ENCODE measurements around the gene OLR1.
"Not testable (repeated sequence)": the region's sequence is repeated elsewhere in the genome, so short reads cannot be mapped to it uniquely, and the experiment has no call there.

The OLR1 gene

DNA sequence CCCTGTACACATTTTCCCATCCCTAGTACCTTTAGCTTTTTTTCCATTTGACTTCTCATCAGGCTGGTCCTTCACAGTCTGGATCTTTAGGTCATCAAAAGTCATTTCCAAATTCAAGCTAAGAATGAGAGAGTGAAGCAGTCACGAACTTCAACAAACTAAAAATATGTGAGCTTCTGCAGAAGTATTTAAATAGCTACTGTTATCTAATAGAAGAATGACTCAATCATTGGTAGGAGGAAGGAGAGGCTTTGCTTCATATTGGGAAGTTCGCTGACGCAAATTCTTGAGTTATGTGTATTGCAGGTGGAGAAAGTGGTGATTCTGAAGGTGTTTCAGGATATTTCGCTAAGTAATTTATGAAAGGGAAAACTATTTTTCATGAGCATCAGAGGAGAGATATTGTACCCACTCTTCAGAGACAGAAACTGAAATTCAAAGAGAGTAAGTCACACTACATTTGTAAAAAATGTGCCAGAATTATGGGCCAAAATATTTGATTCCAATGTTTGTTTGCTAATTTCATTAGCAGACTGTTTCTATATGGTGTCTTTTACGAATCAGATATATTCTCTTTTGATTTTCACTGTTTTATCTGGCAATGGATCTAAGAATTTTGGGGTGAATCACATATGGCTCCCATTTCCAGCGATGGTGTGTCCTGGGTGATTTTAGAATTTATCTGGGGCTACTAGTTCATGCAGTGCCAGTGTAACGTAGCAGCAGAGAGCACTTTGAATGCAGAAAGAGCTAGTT is at the start of gene OLR1:
Gene OLR1, minus strand, starts transcription at position 160 of the 756 bp plus-strand sequence. Its CDS starts 55 bp downstream, at position 105.
- Mint-ChIP-seq H3K36me3 (ENCODE audit: low read depth) (no peaks in the 10 kb centered on the region), H3K9me3 (no peaks in the 10 kb centered on the region), H3K27ac (no peak within 1 kb of the TSS), H3K4me1 (no peaks in the 10 kb centered on the region), H3K4me3 (no peak within 1 kb of the TSS), H3K27me3 (ENCODE audit: low read depth) (peaks cover 7% of the 10 kb centered on the region)
- TF ChIP-seq, protein P1, sequence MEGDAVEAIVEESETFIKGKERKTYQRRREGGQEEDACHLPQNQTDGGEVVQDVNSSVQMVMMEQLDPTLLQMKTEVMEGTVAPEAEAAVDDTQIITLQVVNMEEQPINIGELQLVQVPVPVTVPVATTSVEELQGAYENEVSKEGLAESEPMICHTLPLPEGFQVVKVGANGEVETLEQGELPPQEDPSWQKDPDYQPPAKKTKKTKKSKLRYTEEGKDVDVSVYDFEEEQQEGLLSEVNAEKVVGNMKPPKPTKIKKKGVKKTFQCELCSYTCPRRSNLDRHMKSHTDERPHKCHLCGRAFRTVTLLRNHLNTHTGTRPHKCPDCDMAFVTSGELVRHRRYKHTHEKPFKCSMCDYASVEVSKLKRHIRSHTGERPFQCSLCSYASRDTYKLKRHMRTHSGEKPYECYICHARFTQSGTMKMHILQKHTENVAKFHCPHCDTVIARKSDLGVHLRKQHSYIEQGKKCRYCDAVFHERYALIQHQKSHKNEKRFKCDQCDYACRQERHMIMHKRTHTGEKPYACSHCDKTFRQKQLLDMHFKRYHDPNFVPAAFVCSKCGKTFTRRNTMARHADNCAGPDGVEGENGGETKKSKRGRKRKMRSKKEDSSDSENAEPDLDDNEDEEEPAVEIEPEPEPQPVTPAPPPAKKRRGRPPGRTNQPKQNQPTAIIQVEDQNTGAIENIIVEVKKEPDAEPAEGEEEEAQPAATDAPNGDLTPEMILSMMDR (IDR thresholded peaks at IDR 0.05; ENCODE audit: unreplicated experiment in 3 of 3): no peak

DNA sequence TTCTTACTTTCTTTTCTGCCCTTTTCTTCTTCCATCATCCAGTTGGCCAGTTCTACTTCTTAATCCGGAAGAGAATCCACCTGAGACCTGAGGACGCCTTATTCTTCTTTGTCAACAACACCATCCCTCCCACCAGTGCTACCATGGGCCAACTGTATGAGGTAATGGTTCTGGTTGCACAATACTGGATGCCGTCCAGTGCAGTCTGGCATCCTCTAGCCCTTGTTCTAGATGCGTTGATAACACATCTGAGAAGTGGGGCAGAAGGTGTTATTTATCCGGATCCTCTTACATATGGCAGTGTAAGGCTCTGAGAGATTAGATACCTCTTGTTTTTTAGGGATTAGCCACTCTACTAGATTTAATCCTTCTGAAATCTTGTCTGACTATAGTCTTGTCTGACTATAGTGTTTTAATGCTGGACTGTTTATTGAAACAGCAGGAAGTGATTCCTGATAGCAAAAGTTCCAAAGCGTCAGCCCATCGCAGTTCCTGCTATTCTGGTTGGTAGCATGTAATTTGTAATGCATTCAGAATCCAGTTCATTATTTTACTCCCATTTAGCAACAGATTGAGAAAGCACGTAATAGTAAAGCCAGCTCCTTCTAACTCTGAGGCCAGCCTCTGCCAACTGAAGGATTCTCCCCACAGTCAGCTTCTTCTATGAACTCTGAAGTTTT is 48.6 kb upstream of the OLR1 start:
- peaks cover 5% of the 10 kb centered on the region for H3K27me3 Mint-ChIP-seq (ENCODE audit: low read depth)
- no peak overlapping the region for H3K4me3 Mint-ChIP-seq
- TF ChIP-seq, protein P1 (IDR thresholded peaks at IDR 0.05; ENCODE audit: unreplicated experiment in 3 of 3): no peak
- no peak overlapping the region for H3K27ac Mint-ChIP-seq
- H3K36me3 Mint-ChIP-seq (ENCODE audit: low read depth): peaks cover 57% of the 10 kb centered on the region
- no peaks in the 10 kb centered on the region for H3K4me1 Mint-ChIP-seq
- H3K9me3 Mint-ChIP-seq: no peaks in the 10 kb centered on the region

DNA sequence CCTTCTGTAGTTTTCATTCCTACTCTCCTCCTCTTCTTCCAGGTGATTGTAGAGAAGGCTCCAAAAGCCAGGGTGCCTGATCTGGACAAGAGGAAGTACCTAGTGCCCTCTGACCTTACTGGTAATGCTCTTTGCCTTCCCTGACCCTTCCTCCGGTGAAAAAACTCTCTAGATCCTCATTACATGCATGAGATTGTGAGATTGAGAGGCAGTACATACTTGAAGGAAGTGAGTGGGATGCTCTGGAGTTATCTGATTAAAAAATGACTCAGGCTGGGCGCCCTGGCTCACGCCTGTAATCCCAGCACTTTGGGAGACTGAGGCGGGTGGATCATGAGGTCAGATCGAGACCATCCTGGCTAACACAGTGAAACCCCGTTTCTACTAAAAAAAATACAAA is 46.1 kb upstream of the OLR1 start:
- Mint-ChIP-seq H3K9me3 (no peaks in the 10 kb centered on the region), H3K27me3 (ENCODE audit: low read depth) (peaks cover 5% of the 10 kb centered on the region), H3K4me3 (no peak overlapping the region), H3K36me3 (ENCODE audit: low read depth) (peaks cover 39% of the 10 kb centered on the region), H3K27ac (no peak overlapping the region), H3K4me1 (peaks cover 19% of the 10 kb centered on the region)
- TF ChIP-seq, protein P1 (IDR thresholded peaks at IDR 0.05; ENCODE audit: unreplicated experiment in 3 of 3): no peak

DNA sequence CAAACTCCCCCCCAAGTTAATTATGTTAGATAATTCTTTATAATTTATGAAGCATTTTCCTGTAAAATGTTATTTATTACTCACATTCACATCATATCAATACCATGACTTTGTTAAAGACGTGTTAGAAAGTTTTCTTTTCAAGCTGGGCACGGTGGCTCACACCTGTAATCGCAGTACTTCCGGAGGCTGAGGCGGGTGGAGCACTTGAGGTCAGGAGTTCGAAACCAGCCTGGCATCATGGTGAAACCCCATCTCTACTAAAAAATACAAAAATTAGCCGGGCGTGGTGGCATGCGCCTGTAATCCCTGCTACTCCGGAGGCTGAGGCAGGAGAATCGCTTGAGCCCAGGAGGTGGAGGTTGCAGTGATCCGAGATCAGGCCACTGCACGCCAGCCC is 44.0 kb upstream of the OLR1 start:
- not testable (repeated sequence) for H3K27me3 Mint-ChIP-seq (ENCODE audit: low read depth); H3K27ac Mint-ChIP-seq; H3K9me3 Mint-ChIP-seq; H3K4me3 Mint-ChIP-seq
- Mint-ChIP-seq H3K4me1 (peaks cover 24% of the 10 kb centered on the region), H3K36me3 (ENCODE audit: low read depth) (peaks cover 18% of the 10 kb centered on the region)

DNA sequence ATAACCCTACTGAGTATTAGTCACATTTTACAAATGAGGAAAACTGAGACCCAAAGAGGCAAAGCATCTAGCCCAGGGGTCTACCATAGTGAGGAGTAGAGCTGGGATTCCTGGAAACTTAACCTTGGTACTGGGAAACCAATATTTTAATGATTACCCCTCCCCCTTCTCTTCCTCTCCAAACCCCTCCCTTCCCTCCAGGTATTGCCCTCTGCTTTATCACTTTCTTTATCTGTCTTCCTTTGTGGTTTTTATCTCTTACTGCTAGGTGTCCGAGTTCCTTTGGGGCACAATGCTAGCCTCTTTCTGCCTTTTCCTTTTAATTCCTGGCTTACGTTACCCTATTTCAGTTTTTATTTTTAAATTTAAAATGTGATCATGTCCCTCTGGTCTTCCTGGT is 43.5 kb upstream of the OLR1 start:
- H3K9me3 Mint-ChIP-seq: no peaks in the 10 kb centered on the region
- TF ChIP-seq, protein P1 (IDR thresholded peaks at IDR 0.05; ENCODE audit: unreplicated experiment in 3 of 3): no peak

DNA sequence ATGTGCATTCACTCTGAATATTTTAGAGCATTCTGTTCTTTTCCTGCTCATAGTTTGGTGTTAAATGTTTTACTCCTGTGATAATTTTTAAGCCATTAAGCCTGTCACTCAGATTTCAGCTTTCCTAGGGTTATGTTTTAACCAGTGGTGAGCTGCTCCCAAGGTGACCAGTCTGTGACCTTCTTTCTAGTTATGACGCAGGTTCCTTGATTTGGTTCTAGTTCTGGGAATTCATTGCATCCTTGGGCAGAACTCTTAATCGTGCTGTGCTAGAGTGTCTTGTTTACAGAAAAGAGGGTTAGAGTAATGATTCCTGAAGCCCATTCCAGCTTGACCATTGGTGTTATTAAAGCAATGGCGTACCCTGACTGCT is 42.9 kb upstream of the OLR1 start:
- H3K4me1 Mint-ChIP-seq: peaks cover 24% of the 10 kb centered on the region
- TF ChIP-seq, protein P1 (IDR thresholded peaks at IDR 0.05; ENCODE audit: unreplicated experiment in 3 of 3): no peak
- peak overlapping the region; percentile 98 to 99 (median 98) for H3K27ac Mint-ChIP-seq
- peak overlapping the region; percentile 96 to 97 (median 97) for H3K4me3 Mint-ChIP-seq
- H3K9me3 Mint-ChIP-seq: no peaks in the 10 kb centered on the region
- H3K36me3 Mint-ChIP-seq (ENCODE audit: low read depth): peaks cover 7% of the 10 kb centered on the region
- H3K27me3 Mint-ChIP-seq (ENCODE audit: low read depth): no peaks in the 10 kb centered on the region

More for the DNA sequence above, 43.5 kb upstream of the OLR1 start:
- Mint-ChIP-seq H3K27me3 (ENCODE audit: low read depth) (no peaks in the 10 kb centered on the region), H3K36me3 (ENCODE audit: low read depth) (peaks cover 13% of the 10 kb centered on the region), H3K4me3 (peak overlapping the region; percentile 96 to 97 (median 97)), H3K4me1 (peaks cover 24% of the 10 kb centered on the region), H3K27ac (peak overlapping the region in 2 of 3 experiments; percentile 98 to 99)

Measured in nephron (organoid).